ENCODE results near the gene MYO1E. TPM values are rescaled to one million over a fixed set of nuclear protein-coding genes. Genes with fewer than 3 reads are reported as not detected.

The MYO1E gene
- total RNA-seq, 2 donors from 2014 or later: 66.3 to 92.0 TPM

DNA sequence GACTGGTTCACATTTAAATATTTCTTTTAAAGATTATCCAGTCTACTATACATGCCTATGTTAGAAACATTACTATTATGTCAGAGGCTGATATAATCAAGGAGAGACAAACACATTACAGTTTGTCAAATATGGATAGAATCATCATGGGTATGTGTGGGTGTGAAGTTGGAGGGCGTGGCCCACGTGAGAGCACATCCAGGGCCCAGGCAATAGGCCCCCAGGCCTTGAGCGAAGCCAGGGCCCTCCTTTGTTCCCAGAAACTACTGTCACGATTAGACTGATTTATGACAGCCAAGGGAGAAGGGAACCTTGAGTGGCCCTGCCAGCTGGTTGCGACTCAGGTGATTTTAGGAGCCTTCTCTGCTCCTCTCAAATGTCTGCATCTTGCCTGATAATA, 193.0 kb downstream of the MYO1E start:
- 68% methylated on average over 5 of the region's 5 CpGs for WGBS
- H3K4me3 ChIP-seq: no peak overlapping the region
- no peaks in the 10 kb centered on the region for H3K4me1 ChIP-seq (replicated peaks)
- H3K9me3 ChIP-seq: no peaks in the 10 kb centered on the region
- TF ChIP-seq POLR2AphosphoS5 (IDR thresholded peaks at IDR 0.05) (no peak), CTCF (IDR thresholded peaks at IDR 0.05) (no peak), POLR2A (IDR thresholded peaks at IDR 0.05) (no peak)
- no peak for DNase-seq (ENCODE audit: low spot score)
- no peaks in the 10 kb centered on the region for H3K27me3 ChIP-seq (replicated peaks; ENCODE audit: insufficient read depth)
- no peaks in the 10 kb centered on the region for H3K36me3 ChIP-seq
- no peak overlapping the region for H3K27ac ChIP-seq
- intact Hi-C loops (cut with DNase I): no loop called here

DNA sequence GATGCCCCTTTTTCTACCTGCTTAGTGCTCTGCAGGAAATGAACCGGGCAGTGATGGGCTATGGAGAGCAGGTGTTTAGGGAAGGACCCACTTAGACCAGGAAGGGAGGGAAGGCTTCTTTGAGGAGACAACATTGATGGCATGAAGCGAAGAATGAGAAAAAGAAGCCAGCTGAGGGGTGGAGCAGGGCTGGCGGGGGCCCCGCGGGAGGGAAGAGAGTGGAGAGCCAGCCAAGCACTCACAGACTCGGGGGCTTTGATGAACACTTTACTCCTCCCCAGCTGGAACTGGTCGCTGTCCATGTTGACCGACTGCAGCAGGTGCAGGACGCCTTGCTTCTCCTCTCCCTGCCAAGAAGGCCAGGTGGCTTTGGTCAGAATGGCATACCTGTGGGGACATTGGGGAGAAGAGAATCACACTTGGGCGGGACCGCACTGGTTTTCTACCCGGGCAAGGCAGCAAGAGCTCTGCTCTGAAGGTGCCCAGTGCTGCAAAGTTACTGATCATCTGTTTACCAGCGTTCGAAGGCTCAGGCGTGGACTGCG, 194.4 kb downstream of the MYO1E start:
- Histone ChIP-seq H3K36me3 (no peaks in the 10 kb centered on the region), H3K4me3 (no peak overlapping the region), H3K9me3 (no peaks in the 10 kb centered on the region), H3K27ac (no peak overlapping the region), H3K27me3 (replicated peaks; ENCODE audit: insufficient read depth) (no peaks in the 10 kb centered on the region), H3K4me1 (replicated peaks) (no peaks in the 10 kb centered on the region)
- intact Hi-C loops (cut with DNase I): no loop called here
- TF ChIP-seq CTCF (IDR thresholded peaks at IDR 0.05): no peak
- 86% methylated on average over 16 of the region's 16 CpGs for WGBS
- no peak for DNase-seq (ENCODE audit: low spot score)

- no peak for DNase-seq (ENCODE audit: low spot score)
- TF ChIP-seq POLR2AphosphoS5 (IDR thresholded peaks at IDR 0.05): no peak
- TF ChIP-seq POLR2A (IDR thresholded peaks at IDR 0.05): no peak
- no peak for TF ChIP-seq CTCF (IDR thresholded peaks at IDR 0.05)
- H3K4me3 ChIP-seq: no peak overlapping the region
- H3K27me3 ChIP-seq (replicated peaks; ENCODE audit: insufficient read depth): no peaks in the 10 kb centered on the region
- no peaks in the 10 kb centered on the region for H3K4me1 ChIP-seq (replicated peaks)
- no peaks in the 10 kb centered on the region for H3K9me3 ChIP-seq
- intact Hi-C loops (cut with DNase I): no loop called here
- 91% methylated on average over 4 of the region's 4 CpGs for WGBS
- no peak overlapping the region for H3K27ac ChIP-seq
- H3K36me3 ChIP-seq: no peaks in the 10 kb centered on the region
Measured at GRCh38 chr15:59177317-59177660, 195.4 kb downstream of the MYO1E start.

GRCh38 chr15:59176653-59177316, 195.9 kb downstream of the MYO1E start:
- H3K36me3 ChIP-seq: no peaks in the 10 kb centered on the region
- TF ChIP-seq POLR2AphosphoS5 (IDR thresholded peaks at IDR 0.05) (no peak), POLR2A (IDR thresholded peaks at IDR 0.05) (no peak), CTCF (IDR thresholded peaks at IDR 0.05) (no peak)

More at GRCh38 chr15:59176653-59177316, 195.9 kb downstream of the MYO1E start:
- WGBS: 87% methylated on average over 9 of the region's 9 CpGs
- intact Hi-C loops (cut with DNase I): no loop called here
- no peaks in the 10 kb centered on the region for H3K4me1 ChIP-seq (replicated peaks)
- no peaks in the 10 kb centered on the region for H3K27me3 ChIP-seq (replicated peaks; ENCODE audit: insufficient read depth)
- no peaks in the 10 kb centered on the region for H3K9me3 ChIP-seq
- no peak overlapping the region for H3K4me3 ChIP-seq
- H3K27ac ChIP-seq: no peak overlapping the region
- no peak for DNase-seq (ENCODE audit: low spot score)

Data from prostate gland (tissue), 2 donors.